Measurements from ENCODE around the gene PSG5.
"Not testable (repeated sequence)": the region's sequence is repeated elsewhere in the genome, so short reads cannot be mapped to it uniquely, and the experiment has no call there.

Gene PSG5

GRCh38 chr19:43119526-43119925, 66.8 kb downstream of the PSG5 start:
- not testable (repeated sequence) for DNase-seq (ENCODE audit: low read depth); H3K4me3 ChIP-seq (ENCODE audit: low read depth, low read length)

Measured in skeletal muscle cell (primary cell).